HG02623 (cell line): ENCODE results near the gene RELCH.

Experiments
- ATAC-seq: cut with Tn5 transposase; IDR thresholded peaks from one replicate; pipeline ENCODE4 v1.9.1; 2021; ENCODE audit warnings: moderate library complexity; ENCODE audit not compliant: unreplicated experiment

RELCH gene

DNA sequence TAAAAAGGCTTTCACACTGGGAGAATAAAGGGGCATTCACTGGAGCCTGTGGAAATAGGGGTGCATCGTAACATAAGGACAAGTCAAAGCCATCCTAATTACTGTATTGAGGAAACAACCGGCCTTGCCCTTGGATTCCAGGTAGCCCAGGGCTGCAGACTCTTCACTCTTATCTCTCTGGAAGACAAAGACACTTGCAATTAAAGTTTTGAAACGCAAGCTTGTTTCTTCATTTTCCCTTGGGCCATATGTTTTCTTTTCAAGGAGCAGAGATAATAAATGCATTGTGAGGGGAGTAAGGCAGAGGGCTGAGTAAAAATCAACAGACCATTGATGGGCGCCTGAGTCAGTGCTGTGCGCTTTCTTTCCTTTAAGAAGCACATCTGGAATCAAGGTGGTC is 149.6 kb downstream of the RELCH start:
- ATAC-seq: no peak

DNA sequence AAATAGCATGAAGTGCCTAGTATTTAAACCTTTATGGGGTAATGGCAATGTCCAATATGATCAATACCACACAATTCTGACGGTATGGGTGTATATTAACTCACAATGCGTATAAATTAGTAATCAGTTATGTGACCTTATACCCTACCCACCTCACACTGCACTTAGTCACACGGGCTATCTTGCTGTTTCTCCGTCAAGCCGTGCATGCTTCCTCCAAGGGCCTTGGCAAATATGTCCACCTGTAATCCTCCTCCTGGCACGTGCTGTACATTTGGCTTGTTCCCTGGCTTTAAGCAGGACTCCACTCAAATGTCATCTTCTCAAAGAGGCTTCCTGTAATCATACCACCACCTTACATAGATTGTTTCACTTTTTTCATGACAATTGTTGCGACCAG is 150.3 kb downstream of the RELCH start:
- no peak for ATAC-seq

DNA sequence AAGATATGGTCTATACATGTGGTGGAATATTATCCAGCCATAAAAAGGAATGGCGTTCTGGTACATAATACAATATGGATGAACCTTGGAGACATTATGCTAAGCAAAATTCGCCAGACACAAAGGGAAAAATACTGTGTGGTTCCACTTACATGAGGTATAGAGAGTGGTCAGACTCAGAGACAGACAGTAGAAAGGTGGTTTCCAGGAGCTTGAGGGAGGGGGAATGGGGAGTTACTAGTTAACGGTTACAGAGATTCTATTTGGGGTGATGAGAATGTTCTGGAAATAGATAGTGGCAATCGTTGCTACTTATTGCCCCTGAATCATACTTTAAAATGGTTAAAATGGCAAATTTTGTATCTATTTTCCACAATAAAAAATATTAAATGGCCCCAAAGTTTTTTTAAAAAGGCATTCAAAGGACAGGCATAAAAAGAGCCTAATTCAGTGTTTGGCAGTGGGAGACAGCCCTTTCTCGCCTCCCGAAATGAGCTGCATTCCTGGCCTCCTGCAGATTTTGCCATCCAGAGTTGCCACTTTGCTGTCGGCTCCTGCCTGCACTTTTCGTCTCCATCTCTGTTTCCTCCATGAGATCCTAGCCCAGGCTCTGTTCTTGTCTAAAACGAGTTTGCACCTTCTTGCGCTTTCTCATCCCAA is 151.5 kb downstream of the RELCH start:
- ATAC-seq: no peak

DNA sequence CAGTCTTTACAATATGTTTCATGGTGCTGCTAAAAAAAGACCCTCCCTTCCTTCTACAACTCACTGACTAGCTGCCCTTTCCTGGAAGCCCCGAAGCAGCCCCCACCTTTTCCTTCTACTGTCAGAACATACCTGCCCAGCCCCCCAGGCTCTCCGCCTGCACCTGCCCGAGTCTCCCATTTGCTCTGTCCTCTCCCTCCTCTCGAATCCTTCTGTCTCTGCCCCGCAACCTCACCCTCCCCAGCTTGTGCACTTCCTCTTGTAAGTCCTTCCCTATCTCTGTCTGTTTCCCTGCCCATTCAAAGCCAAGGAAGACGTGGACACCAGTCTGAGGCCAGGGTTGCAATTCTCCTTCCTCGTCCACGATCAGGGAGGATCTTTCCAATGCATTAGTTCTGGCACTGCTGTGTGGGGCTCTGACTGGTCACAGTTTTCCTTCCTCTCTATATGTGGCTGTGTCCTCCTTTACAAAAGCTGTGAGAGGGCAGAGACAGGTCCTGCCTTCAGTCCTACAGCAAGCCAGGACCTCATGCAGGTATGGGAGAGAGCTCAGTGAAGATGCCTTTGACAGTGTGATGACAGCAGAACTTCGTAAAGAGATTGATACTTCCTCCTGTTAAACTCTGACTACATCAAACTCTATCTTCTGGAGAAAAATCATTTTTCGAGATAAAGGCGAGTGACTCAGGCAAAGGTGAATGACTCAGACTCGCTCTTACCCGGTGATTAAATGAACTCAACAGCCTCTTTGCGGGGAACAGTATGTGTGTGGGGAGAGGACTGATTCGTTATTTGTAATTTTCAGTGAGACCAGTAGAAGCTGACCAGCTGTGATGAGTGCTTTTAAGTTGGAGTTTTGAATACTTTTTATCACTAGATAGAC is 152.3 kb downstream of the RELCH start:
- no peak for ATAC-seq

DNA sequence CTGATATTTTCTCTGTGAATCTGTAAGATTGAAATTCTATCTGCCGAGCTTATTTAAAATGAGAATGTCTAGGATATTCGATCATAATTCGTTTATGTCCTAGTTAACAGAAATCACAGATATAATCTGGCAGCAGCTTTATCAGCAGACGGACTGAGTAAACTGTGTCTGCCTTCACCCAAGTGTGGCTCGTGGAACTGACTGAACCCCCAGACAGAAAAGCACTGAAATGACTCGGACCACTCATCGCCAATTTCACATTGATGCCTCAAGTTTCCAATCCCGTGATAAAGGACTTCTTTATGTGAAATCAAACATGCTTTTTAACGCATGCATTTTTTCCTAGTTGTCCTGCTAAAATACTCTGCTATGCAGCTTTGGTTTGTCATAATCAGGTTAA is 153.9 kb downstream of the RELCH start:
- no peak for ATAC-seq

DNA sequence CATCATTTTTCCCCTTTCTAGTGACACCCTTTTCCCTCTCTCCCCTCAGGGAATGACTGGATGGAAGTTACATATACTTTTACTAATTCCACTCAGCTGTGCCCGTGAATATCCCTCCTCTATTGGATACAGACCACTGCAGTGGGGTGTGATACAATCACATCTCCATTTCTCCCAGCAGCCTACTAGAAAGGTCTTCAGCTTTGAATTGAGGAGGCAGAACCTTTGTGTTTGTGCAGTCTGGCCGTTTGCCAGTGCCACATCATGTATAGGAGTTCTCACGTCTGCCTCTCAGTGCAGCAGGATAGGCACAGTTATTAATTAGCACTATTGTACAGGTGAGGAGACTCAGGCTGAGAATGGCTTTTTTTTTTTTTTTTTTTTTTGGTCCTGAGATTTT is 154.4 kb downstream of the RELCH start:
- no peak for ATAC-seq

DNA sequence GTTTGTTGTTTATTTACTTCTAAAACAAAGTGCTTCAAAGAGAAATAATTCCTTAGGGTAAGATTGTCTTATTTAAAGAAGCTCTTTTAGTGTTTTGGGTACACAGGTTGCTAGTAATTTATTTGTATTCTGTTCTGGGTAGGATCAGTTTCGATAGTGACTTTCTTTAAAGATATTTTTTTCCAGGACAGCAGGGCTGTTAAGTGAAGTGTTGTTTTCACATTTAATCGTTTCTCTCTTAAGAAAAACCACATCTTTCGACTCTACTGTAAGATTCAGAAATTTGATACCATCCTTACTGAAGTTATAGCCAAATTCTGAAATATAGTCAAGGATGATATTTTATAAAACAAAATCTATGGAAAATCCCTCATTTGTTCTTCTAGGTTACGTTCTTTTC is 155.8 kb downstream of the RELCH start:
- ATAC-seq: no peak

DNA sequence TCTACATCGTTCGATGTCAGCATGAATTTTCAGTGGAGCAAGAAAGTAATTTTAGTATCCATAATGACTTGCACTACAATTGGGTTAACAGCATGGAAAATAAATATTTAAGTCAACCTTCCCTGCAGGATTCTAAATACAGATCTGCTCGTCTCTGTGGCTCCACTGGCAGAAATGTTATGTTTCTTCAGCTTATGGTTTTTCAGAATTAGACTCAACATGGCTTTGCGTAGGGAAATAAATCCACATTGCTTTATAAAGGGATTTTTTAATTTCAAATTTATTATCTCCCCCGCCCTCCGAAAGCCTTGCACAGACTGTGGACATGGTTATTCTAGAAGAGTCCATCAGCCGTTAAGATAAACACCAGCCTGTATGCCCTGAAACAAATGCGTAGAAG is 156.3 kb downstream of the RELCH start:
- no peak for ATAC-seq

DNA sequence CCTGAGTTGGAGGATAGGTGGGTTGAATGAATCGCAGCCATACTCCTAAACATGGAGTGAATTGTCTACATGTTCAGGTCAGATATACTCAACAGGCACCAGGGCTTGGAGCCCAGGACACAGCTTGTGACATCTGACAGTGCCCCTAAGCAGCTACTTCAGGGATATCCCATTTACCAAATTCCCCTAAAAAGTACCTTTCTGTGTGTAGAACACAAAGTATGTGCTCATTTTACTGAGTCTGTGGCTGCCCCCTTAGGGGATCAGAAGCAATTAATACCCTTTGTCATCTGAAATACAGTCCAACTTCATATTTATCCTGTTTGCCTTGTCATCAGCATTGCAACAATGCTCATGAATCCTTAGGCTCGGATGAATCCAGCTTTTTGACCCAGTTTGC is 158.9 kb downstream of the RELCH start:
- ATAC-seq: no peak

DNA sequence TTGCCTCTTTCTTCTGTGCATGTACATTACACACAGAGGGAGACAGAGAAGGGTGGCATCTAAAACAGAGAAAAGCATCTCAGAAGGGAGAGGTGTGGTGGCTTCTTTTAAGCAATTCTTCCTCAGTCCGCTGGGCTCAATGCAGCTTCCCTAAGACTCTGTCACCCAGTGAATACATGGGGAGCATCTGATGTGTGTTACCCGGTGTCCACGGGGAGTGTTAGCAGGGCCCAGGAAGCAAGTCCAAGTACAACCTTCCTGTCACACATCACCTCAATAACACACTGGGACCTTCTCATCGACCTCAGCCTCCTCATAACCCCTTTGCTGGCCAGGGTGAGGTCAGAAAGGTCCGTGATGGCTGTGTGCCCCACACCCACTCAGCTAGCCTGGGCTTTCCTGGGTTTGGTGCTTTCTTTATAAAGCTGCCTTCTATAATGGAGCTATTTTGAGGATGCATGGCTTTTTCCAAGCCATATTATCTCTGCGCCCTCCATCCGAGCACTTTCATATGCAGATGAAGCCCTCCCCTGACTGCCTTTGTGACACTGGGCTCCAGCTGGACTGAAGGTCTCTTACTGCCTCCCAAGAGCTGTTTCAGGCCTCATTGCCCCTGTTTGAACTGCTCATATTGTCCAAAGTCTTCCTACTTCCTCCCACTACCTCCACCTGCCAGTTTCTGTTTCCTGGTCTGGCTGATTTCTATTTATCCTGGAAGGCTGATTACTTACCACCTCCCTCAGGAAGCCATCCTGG is 159.5 kb downstream of the RELCH start:
- ATAC-seq: no peak

DNA sequence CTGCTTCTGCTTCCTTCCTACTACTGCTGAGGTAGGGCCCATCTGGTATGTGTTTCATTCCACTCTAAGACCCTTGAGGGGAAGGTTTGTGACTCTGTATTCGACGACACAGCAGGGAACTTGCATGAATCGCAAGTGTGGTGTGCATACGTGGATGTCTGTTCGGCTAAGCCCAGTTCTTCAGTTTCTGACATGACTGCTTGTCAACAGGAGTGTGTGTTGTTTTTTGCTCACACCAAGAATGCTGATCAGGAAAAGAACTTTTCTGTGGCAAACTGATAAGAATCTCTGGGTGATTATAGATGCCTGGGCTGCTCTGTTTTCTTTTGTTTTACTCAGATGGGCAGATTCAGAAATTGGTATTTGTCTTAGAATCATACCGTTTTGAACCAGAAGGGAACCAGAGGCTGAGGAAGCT is 160.0 kb downstream of the RELCH start:
- no peak for ATAC-seq

DNA sequence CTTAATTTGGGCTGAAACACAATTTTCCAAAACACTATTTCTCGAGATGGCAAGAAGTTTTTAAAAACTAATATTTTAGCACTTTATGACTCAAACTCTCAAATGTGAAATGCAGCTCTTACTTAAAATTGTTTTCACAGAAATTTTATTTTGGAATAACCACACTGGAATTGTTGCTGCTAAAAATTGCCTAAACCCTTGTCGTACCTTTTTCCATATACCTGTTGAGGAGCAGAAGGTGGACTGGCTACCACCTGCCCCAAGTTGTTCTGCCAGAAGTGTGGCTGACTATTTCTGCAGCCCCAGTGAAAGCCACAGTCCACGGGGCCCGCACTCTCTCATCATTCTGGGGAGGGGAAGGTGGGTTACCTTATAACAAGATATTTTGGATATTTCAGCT is 161.4 kb downstream of the RELCH start:
- ATAC-seq: no peak

DNA sequence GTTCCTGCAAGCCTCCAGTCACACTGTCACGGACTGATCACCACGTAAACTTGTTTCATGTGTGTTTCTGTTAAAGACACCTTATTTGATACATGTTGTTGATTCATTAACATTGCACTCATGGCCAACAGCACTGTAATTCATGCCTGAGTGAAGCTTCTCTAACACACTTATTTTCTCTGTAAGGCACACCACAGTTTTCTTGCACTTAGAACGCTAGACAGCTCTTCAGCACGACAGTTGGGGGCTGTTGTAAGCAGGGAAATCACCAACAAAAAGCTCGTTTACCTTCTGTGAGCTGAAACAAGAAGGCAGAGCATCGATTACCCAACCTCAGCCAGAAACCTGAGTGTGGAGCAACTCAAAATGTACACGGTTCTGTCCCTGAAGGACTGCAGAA is 166.1 kb downstream of the RELCH start:
- ATAC-seq: no peak

DNA sequence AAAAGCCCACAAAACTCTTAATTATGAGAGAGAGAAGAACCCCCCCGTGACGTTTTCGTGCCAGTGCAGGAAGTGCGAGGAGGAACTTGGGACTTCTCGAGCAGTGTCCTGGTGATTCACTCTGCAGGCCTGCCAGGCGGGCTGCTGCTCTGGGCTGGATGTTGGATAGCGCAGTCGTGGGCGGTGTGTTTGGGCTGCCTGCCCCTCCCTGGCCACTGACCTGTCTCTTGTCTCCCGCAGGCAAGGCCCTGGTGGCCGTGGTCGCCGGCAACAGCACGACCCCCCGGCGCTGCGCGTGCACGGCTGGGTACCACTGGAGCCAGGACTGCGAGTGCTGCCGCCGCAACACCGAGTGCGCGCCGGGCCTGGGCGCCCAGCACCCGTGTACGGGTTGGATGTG is 167.1 kb downstream of the RELCH start:
- ATAC-seq: no peak

DNA sequence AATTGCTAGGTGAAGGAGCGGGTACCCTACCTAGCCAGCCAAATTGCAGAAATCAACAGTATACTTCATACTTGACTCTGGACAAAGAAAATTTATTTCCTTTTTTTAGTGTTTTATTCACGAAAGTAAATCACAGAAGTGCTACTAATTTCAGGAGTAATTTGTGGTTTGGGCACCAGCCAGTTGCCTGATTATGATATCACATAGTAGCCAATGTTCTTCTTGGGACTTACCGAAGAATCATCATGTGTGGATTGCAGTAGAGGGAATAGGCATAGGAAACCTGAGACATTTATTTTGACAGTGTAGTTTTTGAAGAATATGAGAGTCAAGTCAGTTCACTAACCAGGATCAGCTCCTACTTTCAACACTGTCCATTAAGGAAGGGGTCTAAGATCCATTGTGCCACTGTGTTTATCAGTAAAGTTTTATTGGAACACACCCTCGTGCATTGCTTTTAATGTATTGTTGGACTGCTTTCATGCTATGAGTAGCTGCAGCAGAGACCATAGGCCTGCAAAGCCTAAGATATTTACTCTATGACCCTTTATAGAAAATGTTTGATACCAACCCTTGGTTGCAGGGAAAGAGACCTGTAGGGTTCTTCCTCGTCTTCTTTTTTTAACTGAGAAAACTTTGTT is 170.1 kb downstream of the RELCH start:
- ATAC-seq: no peak
